EL (cell line): ENCODE data around the gene RPL35.

Experiments used
- DNase-seq: peaks from one replicate; pipeline ENCODE4 v3.0.0-alpha.2; 2016

Gene RPL35

DNA sequence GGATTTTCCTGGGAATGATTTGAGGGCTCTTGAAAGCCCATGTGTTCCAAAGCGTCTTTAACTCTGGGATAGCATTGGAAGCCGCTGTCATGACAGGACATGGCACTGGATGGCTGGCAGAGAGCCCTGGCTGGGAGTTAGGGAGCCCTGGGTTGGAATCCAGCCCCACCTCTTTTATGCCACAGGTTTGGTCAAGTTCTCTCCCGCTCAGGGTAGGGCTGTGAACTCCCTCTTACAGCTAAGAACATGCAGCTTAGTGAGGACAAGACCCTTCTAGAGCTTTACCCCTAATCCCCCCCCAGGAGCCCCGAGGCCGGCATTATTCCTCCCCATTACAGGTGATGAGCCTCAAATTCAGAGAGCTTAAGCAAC lies 47.6 kb downstream of the RPL35 start:
- DNase-seq = no peak

GRCh38 chr9:124813501-124814163 lies 48.1 kb downstream of the RPL35 start:
- DNase-seq = no peak

DNA sequence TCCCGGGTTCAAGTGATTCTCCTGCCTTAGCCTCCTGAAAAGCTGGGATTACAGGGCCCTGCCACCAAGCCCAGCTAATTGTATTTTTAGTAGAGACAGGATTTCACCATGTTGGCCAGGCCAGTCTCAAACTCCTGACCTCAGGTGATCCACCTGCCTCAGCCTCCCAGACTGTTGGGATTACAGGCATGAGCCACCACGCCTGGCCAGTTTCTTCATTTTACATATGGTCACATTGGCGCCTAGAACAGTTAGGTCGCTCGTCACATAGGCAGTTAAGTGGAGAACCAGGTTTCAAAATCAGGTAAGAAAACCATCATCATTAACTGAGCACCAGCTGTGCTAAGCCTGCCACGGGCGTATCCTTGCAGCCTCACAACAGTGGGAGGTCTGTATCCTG lies 48.7 kb downstream of the RPL35 start:
- DNase-seq = no peak

GRCh38 chr9:124812441-124812876 lies 49.3 kb downstream of the RPL35 start:
- DNase-seq = peak; percentile 100

- peak; percentile 94 for DNase-seq
Measured at GRCh38 chr9:124810663-124811355, 50.9 kb downstream of the RPL35 start.

GRCh38 chr9:124809741-124810500 lies 51.8 kb downstream of the RPL35 start:
- DNase-seq = no peak

DNA sequence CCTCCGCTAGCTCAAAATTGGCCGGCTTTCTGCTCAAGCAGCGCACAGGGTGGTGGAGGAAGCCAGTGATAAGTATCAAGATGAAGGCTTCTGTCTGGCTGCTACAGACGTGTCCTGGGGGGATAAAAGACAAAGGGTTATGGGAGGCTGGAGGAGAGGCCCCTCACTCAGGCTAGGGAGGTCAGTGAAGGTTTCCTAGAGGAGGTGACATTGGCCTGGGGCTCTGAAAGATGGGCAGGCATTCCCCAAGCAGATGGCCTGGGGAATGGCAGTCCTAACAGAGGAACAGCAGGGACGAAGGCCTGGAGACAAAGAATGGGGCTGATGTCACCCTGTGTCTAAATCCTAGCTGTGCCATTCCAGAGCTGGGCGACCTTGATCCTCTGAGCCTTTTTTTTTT lies 52.5 kb downstream of the RPL35 start:
- DNase-seq = no peak

GRCh38 chr9:124808246-124808956 lies 53.4 kb downstream of the RPL35 start:
- no peak for DNase-seq
